Body of pancreas (tissue), 4 donors: ENCODE measurements around the gene IPO4.

ENCODE experiments used
- CTCF ChIP-seq, 7 experiments: fragments of 450-650 bp in 4 of 7; fragments of 200-600 bp in 3 of 7; sonication (generic) in 3 of 7; IDR thresholded peaks; one replicate each; pipeline ENCODE4 v1.5.1; 2016 to 2019; ENCODE audit warnings: antibody characterized with exemption in 7 of 7
- POLR2A ChIP-seq, 3 donors: fragments of 450-650 bp; IDR thresholded peaks; one replicate each; pipeline ENCODE4 v1.6.1; 2016; ENCODE audit warnings: antibody characterized with exemption in 3 of 3, mild to moderate bottlenecking in 2 of 3

- no peak for TF ChIP-seq CTCF (IDR thresholded peaks at IDR 0.05)
- no peak for TF ChIP-seq POLR2A (IDR thresholded peaks at IDR 0.05)
Observed at GRCh38 chr14:24231263-24232120, 42.9 kb upstream of the IPO4 start.
